GM19397 (cell line): ENCODE data around the gene RPS3.

Experiments
- ATAC-seq: cut with Tn5 transposase; IDR thresholded peaks from one replicate; pipeline ENCODE4 v1.9.1; 2021; ENCODE audit warnings: mild to moderate bottlenecking, moderate library complexity; ENCODE audit not compliant: unreplicated experiment

RPS3 gene

GRCh38 chr11:75453916-75454655, 54.8 kb downstream of the RPS3 start:
- no peak for ATAC-seq

DNA sequence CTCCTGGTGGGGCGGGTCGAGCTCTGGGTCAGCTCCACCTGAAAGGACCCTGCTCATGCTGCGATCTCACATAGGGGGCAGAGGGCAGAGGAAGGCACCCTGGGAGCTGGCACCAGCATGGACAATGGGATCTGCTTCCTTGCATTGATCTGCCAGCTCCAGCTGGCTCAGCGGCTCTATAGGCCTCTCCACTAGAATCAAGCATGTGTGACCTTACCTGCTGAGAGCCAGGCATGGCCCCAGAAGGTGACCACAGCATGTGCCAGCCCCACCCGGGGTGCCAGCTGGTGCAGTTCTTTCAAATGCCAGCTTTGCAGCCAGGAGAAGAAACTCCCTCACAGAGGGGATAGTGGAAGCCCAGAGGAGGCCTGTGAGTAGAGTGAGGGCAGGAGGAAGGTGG, 55.7 kb downstream of the RPS3 start:
- ATAC-seq, result no peak
